ENCODE measurements around the gene WWOX. TPM values are rescaled to one million over a fixed set of nuclear protein-coding genes. Genes with fewer than 3 reads are reported as not detected.

WWOX gene
- total and polyA plus RNA-seq, 2 of the 13 experiments (the other 11 are each of a cell fraction or from before 2014, with no cell fraction given): 9.1 to 37.4 TPM

GRCh38 chr16:78297066-78297666 lies 197.7 kb downstream of the WWOX start (continued):
- TF ChIP-seq SETDB1 (CRISPR knock-in tag; IDR thresholded peaks at IDR 0.05; ENCODE audit: borderline replicate concordance) (no peak), ZNF414 (CRISPR knock-in tag; IDR thresholded peaks at IDR 0.05) (peak; percentile 98), YEATS2 (CRISPR knock-in tag; IDR thresholded peaks at IDR 0.05; ENCODE audit: borderline replicate concordance) (peak; percentile 90; the same call in 1 of the 2 replicates), PHB2 (IDR thresholded peaks at IDR 0.05; ENCODE audit: partially characterized antibody) (no peak), ZNF251 (CRISPR knock-in tag; IDR thresholded peaks at IDR 0.05) (no peak), ZSCAN9 (CRISPR knock-in tag; IDR thresholded peaks at IDR 0.05; ENCODE audit: borderline replicate concordance) (peak; percentile 96), IKZF5 (CRISPR knock-in tag; IDR thresholded peaks at IDR 0.05) (peak; percentile 99), ZNF430 (CRISPR knock-in tag; IDR thresholded peaks at IDR 0.05) (peak; percentile 78), MED1 (CRISPR knock-in tag; IDR thresholded peaks at IDR 0.05) (peak; percentile 99), ZNF543 (CRISPR knock-in tag; IDR thresholded peaks at IDR 0.05) (peak; percentile 85; the same call in 1 of the 2 replicates), ZHX2 (IDR thresholded peaks at IDR 0.05; ENCODE audit: low read depth) (peak; percentile 74; the same call in 1 of the 2 replicates), ZHX2 (CRISPR knock-in tag; IDR thresholded peaks at IDR 0.05; ENCODE audit: borderline replicate concordance) (peak; percentile 30; the same call in 1 of the 2 replicates), ZNF460 (CRISPR knock-in tag; IDR thresholded peaks at IDR 0.05; ENCODE audit: borderline replicate concordance) (peak; percentile 58; the same call in 1 of the 2 replicates), POGK (CRISPR knock-in tag; conservative IDR thresholded peaks at IDR 0.05) (peak; percentile 92; the same call in 1 of the 2 replicates), TBL1XR1 (IDR thresholded peaks at IDR 0.05; ENCODE audit: borderline replicate concordance, low read length, partially characterized antibody) (peak; percentile 95), FOXO4 (CRISPR knock-in tag; conservative IDR thresholded peaks at IDR 0.05) (no peak), NR0B2 (CRISPR knock-in tag; IDR thresholded peaks at IDR 0.05) (0 out of 2 replicates have a peak, but pooled peaks have one; percentile 33), CC2D1A (CRISPR knock-in tag; IDR thresholded peaks at IDR 0.05) (no peak)
